LHCN-M2 (cell line): ENCODE results near the gene NECTIN3. TPM values are rescaled to one million over a fixed set of nuclear protein-coding genes. Genes with fewer than 3 reads are reported as not detected.
A peak's percentile ranks its signal among the peaks of the same experiment; 100 is the strongest.

Experiments used
- DNase-seq: peaks from one replicate; pipeline ENCODE4 v3.0.0-alpha.2; 2012; ENCODE audit warnings: low read depth
- total RNA-seq: library from RNA; depleted of rRNA; stranded (reverse); fragments of >200 nt; gene quantifications from 2 replicates; pipeline ENCODE4 v1.2.3, GENCODE V29; 2014

Gene NECTIN3
- total RNA-seq, 1 experiment from 2014 or later = 57.3 TPM

DNA sequence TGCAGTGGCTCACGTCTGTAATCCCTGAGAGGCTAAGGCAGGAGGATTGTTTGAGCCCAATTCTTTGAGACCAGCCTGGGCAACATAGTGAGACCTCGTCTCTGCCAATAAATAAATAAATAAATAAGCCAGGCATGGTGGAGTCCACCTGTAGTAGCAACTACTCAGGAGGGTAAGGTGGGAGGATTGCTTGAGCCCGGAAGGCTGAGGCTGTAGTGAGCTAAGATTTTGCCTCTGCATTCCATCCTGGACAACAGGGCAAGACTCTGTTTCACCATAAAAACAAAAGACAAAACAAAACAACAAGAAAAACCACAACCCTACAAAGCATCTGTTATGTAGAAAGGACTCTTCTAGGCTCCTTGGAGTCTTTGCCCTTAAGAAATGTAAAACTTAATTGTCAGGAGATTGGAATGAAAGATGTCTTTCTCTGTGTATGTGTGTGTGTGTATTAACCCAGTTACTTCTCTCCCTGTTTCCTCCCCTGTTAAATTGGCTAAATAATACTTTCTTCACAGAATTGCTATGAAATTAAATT, 9.5 kb downstream of the NECTIN3 start:
- DNase-seq = peak; percentile 70

DNA sequence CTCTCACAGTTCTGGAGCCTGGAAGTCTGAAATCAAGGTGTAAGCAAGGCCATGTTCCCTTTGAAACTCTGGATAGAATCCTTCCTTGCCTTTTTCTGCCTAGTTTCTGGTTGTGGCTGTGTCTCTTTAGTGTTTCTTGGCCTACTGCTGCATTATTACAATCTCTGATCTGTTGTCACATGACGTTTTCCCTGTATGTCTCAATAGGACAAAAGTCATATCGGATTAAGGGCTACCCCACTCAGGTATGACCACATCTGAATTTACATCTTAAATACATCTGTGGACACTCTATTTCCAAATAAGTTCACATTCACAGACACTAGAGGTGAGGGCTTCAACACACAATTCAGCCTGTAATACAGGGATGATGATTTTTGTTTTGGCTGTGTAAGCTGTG, 13.3 kb downstream of the NECTIN3 start:
- DNase-seq = no peak

DNA sequence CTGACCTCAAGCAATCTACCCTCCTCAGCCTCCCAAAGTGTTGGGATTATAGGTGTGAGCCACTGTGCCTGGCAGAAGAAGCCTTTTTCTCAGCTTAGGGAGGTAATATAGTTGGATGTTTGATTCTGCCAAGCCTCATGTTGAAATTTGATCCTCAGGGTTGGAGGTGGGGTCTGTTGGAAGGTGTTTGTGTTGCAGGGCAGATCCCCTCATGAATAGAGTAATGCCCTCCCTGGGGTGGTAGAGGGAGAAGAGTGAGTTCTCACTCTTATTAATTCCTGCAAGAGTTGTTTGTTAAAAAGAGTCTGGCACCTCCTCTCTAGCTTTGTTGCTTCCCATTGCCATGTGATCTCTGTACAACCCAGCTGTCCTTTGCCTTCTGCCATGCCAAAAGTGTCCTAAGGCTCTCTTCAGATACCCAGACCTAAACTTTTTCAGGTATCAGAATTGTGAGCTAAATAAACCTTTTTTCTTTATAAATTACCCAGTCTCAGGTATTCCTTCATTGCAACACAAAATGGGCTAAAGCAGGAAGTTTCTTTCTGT, 16.4 kb downstream of the NECTIN3 start:
- no peak for DNase-seq

DNA sequence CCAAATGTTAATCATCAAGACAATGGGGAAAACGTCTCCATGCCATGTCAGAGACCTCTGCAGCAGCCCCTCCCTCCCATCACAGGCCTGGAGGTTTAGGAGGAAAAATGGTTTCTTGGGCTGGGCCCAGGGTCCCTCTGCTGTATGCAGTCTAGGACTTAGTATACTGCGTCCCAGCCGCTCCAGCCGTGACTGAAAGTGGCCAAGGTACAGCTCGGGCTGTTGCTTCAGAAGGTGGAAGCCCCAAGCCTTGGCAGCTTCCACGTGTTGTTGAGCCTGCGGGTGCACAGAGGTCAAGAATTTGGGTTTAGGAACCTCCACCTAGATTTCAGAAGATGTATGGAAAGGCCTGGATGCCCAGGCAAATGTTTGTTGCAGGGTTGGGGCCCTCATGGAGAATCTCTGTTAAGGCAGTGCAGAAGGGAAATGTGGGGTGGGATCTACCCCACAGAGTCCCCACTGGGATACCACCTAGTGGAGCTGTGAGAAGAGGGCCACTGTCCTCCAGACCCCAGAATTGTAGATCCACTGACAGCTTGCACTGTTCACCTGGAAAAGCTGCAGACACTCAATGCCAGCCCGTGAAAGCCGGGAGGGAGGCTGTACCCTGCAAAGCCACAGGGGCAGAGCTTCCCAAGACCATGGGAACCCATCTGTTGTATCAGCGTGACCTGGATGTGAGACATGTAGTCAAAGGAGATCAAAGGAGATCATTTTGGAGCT, 25.0 kb downstream of the NECTIN3 start:
- DNase-seq = no peak

DNA sequence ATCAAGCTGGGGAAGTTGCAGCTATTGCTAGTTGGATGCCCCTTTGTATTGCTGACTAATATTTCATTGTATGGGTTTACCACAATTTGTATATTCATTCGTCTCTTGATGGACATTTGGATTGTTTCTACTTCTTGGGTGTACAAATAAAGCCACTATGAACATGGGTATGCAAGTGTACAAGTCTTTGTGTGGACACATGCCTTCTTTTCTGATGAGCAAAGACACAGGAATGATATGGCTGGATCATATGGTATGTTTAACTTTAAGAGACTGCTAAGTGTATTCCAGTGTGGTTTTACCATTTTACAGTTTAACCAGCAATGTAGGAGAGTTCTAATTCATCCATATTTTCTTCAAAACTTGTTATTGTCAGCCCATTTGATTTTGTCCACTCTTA, 32.2 kb downstream of the NECTIN3 start:
- no peak for DNase-seq

DNA sequence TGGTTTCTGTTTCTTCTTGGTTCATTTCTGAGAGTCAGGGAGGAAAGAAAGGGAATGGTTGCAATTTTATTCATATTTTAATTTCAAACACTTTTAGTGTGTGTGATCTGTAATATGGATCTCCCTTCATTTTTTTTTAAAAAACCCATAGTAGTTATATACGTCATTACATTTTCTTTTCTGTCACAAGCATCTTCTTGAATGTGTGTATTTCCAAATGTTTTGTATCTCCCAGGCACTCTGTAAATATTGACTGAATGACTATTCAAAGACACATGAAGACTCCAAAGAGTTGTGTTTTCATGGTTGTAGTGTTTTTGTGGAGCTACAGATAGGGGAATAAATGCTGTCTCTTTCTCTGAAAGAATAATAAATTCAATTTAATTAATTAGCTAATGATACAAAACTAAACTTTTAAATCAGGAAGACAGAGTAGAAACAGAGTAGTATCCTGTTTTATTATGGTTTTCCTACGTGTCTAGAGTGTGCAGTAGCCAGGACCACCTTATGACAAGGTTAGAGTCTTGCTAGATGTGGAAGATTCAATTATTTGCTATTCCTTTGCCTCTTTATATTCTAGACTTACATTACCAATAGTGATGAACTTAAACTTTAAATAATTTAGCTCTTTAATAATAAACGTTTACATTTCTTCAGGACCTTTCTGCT, 35.5 kb downstream of the NECTIN3 start:
- no peak for DNase-seq

DNA sequence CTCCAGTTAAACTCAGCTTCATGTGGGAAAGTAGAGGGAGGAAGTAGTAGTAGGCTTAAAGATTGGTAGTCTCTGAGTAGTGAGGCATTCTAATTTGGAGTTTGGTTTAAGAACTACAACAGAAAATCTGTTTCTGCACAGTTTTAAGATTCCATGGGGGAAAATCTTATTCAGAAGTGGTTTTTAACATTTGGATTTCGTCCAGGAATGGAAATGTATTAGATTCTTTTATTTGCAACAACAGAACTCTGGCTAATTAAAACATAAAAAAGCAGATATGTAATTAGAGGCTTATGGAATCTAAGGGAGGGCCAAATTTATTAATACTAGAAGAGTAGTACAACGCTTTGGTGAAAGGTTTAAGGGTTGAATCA, 36.0 kb downstream of the NECTIN3 start:
- DNase-seq = no peak

DNA sequence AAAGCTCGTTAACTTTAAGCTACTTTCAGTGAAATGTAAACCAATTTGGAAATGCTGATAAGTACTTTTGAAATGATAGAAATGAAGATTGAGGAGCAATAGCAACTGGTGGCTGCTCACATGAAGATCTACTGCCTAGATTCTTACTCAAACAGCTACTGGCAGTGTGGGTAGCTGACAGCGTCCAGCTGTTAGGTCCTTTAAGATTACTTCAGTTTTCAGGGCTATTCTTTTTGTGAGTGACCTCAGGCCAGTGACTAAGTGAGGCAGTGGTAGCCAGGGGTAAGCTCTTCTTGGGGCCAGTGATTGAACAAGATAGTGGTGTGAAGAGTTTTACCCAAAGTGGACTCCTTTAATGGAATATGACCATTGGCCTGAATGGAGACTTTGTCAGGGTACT, 41.3 kb downstream of the NECTIN3 start:
- DNase-seq = peak; percentile 86

DNA sequence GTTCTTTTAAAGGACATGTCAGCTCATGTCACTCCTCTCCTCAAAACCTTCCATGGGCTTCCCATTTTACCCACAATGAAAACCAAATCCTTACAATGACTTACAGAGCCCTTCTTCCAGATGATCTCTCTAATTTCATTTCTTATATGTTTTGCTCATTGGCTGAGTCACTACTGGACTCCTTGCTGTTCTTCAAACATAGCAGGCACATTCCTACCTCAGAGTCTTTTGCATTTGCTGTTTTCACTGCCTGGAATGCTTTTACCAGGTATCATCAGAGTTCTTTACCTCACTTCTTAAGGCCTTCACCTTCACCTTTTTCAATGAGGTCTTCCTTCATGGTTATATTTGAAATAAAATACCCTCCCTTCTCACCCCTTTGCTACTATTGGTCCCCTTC, 57.3 kb downstream of the NECTIN3 start:
- DNase-seq = no peak

DNA sequence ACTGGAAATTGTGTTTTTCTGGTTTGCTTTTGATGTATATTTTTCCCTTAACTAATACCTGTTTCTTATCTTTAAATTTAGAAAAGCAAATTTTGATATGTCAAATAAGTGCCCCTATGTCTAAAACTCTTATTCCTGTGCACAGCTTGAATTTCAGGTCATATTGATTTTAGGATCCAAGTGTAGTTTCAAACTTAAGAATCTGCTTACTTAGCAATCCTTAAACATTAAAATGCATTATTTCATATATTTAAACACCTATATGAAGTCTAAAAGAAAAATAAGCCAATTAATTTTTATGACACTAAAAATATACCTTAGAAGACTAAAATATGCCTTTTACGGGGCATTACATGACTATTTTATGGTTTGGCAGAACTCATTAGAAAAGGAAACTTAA, 59.2 kb downstream of the NECTIN3 start:
- no peak for DNase-seq

DNA sequence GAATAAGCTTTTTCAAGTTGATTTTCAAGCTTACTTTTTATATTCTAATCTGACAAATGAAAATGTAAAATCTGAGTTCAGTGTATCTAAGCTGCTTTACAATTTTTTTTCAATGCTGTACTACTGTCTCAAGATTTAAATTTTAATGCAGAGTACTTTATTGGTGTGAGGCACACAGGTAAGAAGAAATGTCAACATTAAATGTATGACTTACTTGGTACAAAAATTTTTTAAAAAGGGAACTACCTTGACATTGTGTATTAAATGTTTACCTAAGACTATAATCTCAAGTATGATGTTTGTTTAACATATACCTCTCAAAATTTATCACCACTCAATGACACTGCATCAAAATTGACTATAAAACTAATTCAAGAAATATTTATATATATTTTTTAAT, 62.7 kb downstream of the NECTIN3 start:
- no peak for DNase-seq

DNA sequence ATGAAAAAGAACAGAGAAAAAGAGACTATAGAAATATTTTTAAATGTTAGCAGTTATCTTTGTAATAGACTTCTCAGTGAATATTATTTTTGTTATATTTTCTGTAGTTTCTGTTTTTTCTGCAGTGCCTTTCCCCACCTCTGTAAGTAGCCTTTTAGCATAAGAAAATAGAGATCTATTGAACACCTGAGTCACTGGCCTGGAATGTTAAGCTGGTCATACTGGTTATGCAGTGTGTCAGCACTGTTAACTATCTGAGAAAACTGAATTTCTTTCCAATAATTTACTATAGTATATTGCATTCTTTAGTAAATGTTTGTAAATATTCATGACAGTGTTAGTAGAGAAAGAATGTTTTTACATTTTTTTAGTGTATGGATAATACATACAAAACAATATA, 79.8 kb downstream of the NECTIN3 start:
- peak; percentile 73 for DNase-seq

DNA sequence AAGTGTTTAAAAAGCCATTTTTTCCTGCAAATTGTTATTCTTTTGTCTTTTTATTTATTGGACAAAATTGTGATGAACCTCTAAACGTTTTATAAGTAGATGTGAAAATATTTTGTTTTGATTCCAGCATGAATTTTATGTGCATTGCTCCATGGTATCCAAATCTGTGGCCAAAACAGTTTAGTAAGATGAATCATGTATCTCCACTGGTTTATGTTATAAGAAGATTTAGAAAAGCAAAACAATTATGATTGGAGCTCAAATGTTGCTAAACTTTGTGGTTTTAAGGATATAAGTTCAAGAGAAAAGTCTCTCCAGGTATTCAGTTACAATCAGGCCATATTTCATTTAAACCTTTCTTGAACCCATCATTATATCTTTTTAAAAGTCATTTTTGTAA, 80.9 kb downstream of the NECTIN3 start:
- peak; percentile 29 for DNase-seq

DNA sequence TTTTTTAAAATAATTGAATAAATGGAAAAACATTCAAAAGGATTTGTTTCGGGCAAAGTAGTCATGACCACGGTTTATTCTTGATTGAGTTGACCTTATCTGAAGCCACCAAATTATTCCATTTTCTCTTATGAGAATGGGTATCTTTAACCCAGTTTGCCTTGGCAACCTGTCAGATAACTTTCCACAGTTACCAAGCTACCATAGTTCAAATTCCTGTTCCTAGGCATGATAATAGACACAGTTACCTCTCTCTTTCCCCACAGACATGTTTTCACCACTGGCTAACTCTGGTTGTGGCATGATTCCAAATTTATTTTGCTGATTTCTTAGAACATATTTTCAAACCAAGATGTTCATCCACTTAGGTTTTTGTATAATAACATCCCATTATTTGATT, 84.9 kb downstream of the NECTIN3 start:
- DNase-seq = no peak

DNA sequence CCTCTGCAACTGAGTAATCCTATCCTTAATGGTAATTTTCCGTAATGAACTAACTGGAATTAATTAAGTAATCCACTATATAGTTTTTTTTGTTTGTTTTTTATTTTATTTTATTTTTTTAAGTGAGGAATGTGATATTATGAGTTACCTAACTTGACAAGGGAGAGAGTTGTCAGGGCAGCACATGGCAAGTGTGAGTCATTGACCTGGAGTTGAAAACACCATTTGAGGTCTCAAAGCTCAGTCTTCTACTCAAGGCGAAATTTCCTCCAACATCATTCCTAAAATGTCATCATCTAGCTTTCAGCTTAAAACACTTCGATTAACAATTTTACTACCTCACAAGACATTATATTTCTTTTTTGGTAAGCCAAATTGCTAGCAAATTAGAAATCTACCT, 87.8 kb downstream of the NECTIN3 start:
- peak; percentile 43 for DNase-seq

DNA sequence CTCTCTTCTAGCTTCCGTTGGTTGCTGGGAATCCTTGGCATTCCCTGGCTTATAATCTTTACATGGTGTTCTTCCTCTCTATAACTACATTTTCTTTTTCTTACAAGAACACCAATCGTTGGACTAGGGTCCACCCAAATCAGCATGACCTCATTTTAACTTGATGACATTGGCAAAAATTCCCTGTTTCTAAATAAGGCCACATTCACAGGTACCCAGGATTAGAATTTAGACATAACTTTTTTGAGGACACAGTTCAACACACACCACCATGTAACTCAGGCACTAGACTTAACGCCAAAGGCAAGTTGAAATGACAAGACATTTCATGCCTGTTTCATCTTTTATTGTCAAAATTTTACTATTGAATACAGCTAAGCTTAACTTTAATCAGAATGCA, 93.0 kb downstream of the NECTIN3 start:
- DNase-seq = no peak

DNA sequence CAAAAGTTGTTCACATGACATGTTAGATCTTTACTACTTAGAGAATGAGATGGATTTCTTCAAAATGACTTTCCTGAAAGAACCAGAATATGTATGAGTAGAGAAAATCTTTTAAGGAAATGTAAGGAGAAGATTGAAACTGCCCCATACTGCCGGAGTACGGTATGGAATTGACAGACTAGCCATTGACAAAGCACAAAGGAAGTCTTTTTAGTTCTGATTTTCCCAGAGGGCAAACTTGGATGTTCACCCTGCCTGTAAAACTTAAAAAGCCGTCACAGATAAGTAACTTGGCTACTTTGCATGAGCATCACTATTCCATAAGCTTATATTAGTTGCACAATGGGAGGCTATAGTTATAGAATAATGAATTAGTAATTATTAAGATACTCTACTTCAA, 93.8 kb downstream of the NECTIN3 start:
- no peak for DNase-seq

DNA sequence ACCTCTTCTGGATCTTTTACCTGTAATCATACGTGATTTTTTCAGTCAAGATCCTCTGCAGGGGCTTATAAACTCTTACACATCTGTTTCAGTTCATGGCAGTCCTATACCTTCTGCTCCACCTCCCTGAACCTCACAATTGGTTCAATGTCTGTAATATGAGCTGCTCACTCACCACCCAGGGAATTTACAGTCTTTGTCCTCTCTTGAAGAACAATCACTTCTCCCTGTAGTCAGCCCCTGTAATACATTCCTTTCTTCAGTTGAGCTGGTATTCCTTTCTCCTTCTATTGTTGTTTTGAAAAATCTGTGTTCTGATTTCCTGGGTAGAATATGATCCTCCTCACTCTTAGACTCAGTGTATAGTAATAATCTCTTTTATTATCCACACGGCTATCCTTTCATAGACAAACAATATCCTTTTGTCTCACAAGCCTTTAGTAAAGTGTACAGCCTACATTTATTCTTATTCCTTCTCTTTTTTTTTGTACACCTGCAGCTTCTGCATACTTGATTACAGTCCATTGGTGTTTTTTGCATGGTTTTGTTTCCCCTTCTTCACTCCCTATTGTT, 101.8 kb downstream of the NECTIN3 start:
- DNase-seq = peak; percentile 15

DNA sequence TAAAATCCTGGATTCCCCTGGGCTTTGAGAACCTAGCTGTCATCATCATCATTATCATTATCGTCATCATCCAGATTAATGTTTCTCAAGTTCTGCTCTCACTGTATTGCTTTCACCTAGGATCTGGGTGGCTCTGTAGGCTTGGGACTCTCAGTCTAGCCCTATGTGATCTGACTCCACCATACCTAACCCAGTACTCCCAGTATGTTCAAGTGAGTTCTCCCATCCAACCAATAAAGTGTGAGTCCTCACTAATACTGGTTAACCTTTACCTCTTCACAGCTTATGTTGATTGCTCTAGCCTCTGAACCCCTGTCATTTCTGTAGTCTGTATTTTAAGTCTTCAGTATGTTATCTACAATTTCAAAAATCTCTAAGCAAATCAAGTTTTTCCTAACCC, 102.3 kb downstream of the NECTIN3 start:
- no peak for DNase-seq

DNA sequence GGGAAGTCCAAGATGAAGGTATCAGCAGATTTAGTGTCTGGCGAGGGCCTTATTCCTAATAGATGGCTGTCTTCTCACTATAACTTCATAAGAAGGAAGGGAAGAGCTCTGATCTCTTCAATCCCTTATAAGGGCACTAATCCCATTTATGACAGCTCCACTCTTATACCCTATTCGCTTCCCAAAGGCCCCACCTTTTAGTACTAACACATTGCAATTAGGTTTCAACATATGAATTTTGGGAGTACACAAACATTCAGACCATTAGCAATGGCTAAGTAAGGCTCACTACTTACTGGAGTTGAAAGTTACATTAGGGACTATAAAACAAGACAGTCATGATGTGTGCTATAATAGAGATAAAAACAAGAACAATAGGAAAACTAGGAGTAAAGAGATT, 118.9 kb downstream of the NECTIN3 start:
- DNase-seq = no peak

DNA sequence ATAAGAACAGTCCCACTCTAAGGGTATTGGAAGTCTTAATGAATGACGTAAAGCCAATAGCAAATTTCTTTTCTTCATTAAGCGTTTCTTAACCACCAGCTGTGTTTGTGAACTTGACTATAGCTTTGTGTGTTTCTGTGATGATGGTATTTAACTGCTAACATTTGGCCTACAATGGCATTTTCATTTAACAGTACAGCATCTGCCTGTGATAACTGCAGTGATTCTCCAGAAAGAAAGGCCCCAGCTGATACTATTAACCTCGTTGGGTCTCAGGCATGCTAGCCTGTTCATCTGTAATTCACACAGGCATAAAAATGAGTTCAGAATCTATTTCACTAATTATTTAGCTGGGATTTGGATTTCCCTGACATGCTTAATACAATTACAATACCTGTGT, 121.9 kb downstream of the NECTIN3 start:
- no peak for DNase-seq

DNA sequence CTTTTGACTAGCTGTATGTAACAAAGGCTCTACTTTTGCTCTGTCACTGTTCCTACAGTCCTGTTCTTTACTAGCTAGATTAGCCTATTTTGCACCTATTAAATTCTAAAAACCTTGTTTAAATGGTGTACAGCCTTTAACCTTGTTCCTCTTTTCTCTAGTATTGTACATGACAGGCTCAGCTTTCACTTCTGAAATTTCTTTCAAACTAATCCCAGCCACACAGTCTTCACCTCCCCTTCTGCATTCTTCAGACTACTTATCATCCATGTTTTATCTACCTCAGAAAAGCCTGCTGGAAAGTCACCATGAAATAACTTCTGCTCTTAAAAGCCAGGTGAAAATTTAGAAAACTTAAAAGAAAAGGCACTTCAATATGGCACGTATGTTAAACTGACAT, 122.4 kb downstream of the NECTIN3 start:
- DNase-seq = no peak

DNA sequence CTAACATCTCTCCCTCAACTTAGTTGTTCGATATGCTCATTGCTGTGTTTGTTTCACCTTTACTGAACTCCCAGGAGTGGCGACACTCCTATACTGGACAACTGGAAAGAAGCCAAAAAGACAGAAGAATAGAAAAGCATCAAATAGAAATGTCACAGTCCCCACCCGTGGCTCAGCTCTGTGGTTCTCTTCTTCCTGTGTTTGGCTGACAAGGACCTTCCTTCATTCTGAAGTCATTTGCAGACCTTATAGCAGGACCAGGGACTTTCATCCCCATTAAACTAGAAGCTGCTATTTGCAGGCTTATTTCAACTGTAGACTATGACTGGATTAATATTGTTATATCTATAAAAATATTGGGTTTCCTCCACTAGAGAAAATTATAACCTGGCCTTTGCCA, 125.9 kb downstream of the NECTIN3 start:
- DNase-seq = no peak
